Measurements from ENCODE around the gene CYP19A1.

CYP19A1 gene

DNA sequence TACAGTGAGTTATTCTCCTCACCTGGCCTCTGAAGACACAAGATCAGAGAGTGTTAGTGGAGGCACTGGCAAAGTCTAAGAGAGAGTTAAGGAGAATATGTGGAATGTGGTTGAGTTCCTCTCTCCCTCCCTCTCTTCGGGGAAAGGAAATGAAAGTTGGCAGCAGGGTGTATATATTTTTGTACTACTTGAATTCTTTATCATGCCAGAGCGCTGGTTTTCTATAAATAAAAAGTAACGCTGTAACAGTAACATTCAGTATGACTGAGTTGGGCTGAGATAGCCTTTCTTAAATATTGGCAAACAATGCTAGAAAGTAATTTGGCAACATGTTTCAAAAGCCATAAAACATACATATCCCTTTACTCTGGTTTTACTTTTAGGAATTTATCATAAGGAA is 166.2 kb downstream of the CYP19A1 start:
- DNase-seq: no peak

DNA sequence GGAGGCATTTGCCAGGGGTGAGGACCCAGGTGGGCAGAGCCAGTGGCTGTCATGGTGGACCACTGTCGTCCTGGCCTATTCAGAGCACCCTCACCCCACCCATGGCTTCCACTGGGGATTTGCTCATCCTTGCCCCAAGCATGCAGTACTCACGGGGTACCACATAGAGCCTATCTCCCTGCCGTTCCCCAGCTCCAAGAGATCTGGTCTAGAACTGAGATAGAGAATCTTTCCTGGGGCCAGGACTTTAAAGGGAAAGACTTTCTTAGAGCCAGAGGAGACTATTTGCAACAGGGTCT is 166.8 kb downstream of the CYP19A1 start:
- DNase-seq: no peak

DNA sequence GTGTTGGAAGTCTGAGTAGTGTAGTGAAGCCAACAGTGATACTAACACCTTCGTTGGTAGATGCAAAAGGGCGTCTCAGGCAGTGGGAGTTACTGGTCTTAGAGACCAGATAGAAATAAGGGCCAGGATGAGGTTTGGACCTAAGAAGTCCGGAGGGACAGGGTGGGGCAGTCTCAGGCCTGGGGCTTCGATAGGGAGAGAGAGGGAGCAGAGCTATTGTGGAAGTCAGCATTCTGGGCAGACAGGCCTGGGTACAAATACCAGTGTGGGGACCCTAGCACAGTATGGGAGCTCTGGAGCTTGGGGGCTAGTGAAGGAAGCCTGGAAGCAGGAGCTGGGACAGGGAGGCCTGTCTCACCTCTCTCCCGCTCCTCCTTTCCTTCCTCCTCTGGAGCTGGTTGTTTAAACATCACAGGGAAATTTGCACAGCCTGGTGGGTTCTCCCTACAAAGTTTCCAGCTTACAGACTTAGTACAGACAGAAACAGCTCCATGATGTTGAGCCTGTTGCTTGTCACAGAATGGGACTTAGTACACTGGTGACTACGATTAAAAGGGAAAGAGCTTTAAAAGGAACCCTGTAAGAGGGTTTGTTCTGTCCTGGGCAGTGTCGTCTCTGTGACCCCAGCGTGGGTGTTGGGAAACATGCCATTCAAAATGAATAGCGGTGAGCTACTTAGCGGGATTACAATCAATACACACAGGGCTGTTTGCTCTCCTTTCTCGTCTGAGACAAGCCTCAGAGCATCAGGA is 167.3 kb downstream of the CYP19A1 start:
- no peak for DNase-seq

DNA sequence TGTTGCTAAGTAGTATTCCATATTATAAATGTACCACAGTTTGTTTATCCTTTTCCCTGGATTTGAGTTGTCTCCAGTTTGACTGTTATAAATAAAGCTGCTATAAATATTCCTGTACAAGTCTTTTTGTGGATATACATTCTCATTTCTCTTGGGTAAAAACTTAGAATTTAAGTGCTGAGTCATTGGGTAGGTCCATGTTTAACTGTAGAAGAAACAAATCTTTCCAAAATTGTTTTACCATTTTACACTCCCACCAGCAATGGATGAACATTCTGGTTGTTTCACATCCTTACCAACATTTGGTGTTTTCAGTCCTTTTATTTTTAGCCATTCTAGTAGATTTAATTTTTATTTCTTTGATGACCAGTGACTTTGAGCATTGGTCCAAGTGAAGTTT is 169.7 kb downstream of the CYP19A1 start:
- DNase-seq: no peak

DNA sequence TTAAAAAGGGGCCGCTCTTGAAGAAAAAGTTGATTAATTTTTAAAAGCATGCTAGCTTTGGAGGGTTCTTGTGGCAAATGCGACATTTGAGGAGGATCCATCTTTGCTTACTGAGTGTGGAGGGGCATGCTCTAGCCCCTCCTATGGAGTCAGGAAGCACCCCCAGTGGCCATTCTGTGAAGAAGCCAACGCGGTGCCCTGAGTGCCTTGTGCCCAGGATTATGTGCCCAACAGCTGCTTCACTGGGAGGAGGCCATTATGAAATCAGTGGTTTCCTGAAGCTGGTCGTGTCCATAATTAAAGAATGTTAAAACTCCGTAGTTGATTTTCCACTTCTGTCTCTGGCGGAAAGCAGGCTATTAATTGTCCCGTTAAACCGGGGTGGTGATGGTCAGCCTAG is 174.6 kb downstream of the CYP19A1 start:
- peak; percentile 46 for DNase-seq

DNA sequence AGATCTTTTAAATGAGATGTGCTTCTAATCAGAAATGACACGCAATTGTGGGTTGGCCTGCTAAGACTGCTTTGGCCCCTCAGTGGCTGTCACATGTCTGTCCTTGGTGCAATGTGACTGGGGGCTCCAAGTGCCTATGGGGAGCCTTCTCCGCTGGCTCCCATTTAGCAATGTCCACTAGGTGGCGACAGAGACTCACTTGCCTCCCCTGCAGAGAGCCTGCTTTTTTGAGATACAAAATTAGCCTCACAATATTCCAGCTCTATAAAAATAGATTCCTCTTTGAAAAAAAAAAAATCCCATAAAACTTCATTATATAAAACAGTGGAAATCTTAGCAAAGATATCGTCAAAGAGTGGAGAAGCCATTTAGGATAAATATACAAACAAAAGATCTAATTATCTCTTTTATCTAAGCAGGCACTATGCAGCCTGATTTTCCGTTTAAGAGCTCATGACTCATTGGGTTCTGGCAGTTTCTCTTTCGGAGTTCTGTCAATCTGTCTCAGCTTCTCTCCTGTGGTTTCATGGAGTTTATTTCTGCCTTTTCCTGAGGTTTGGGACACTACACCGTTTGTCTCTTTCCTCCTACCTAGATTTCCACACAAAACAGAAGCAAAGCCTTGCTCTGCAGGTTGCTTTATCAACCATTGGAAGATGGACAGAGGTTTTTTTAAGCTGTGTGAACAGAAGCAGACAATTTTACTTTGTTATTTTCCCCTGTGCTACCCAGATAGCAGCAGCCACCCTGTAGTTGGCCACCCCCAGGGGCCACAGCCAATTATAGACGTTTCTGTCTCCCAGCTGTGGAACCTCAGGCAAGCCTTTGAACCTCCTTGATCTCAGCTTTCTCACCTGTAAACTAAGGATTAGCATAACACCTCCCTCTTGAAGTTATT is 175.3 kb downstream of the CYP19A1 start:
- peak; percentile 85 for DNase-seq

DNA sequence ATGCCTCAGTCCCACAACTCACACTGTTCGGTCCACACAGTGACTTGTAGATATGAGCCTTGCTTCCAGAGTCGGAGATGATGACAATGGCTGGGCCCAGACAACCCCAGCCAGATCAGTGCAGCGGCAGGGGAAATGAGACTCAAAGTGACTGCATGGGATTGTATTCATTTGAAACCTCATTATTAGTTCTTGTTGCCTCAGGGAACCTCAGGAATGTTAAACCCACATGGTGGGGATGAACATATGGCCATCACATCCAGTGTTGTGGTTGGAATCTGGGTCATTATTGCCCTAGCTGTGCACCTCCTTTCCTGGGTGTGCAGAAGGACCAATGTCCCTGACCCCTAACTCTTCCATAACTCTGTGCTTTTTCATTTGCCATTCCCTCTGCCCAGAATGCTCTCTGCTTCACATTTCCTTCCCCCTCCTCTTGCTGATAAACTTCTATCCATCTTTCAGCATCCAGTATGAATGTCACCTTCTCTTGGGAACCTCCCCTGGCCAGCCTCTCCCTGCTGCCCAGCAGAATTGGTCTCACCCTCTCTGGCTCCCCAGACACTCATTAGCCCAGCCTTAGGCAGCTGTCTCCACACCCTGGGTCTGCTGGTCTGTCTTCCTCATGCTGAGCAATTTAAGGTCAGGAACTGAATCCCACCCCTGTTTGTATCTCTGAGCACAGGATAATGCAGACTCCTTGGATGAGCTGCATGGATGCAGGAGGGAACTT is 176.7 kb downstream of the CYP19A1 start:
- DNase-seq: peak; percentile 26

DNA sequence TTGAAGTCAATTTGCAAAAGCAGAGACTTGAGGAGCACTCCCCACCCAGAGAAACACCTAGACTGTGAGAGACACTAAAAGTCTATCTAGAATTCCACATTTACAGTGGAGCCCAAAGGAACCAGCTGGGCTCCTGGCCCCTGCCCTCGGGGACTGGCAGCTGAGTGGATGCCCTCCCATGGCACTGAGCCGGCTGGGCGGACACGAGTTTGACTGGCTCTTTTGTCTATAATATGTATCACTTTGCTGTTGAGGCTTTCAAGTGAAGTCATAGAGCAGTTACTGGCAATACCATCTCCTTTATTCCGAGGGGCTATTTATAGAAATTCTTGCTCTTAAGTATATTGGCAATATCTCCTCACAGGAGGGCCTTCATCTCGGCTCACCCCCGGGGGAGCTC is 177.9 kb downstream of the CYP19A1 start:
- DNase-seq: no peak
